Smooth muscle cell (in vitro differentiated cells): ENCODE data around the gene CA12. TPM values are rescaled to one million over a fixed set of nuclear protein-coding genes. Genes with fewer than 3 reads are reported as not detected.

Source experiments
- DNase-seq: peaks from one replicate; lab custom pipeline; 2025; ENCODE audit not compliant: unreplicated experiment; lab: John Stamatoyannopoulos, UW
- H2AFZ ChIP-seq: fragments of 200-600 bp; sonication (generic); 2 replicates; pipeline ENCODE4 v1.6.0; 2016; ENCODE audit warnings: antibody characterized with exemption, low read depth, mild to moderate bottlenecking
- H3F3A ChIP-seq: fragments of 200-600 bp; sonication (generic); 2 replicates; pipeline ENCODE4 v1.6.0; 2017; ENCODE audit warnings: antibody characterized with exemption, low read depth
- H3K27ac ChIP-seq: fragments of 200-600 bp; sonication (generic); 2 replicates; pipeline ENCODE4 v1.5.1; 2016; ENCODE audit warnings: low read depth, mild to moderate bottlenecking
- H3K27me3 ChIP-seq: fragments of 200-600 bp; sonication (generic); 2 replicates; pipeline ENCODE4 v1.6.1; 2016; ENCODE audit warnings: low read depth, mild to moderate bottlenecking
- H3K36me3 ChIP-seq: fragments of 200-600 bp; sonication (generic); 2 replicates; pipeline ENCODE4 v1.5.1; 2016; ENCODE audit warnings: low read depth
- H3K4me1 ChIP-seq: fragments of 200-600 bp; sonication (generic); 2 replicates; pipeline ENCODE4 v1.5.1; 2016; ENCODE audit warnings: low read depth
- H3K4me2 ChIP-seq: fragments of 200-600 bp; sonication (generic); 2 replicates; pipeline ENCODE4 v1.6.0; 2016; ENCODE audit warnings: mild to moderate bottlenecking
- H3K4me3 ChIP-seq: fragments of 200-600 bp; sonication (generic); 2 replicates; pipeline ENCODE4 v1.5.1; 2016; ENCODE audit warnings: mild to moderate bottlenecking
- H3K79me2 ChIP-seq: fragments of 200-600 bp; sonication (generic); 2 replicates; pipeline ENCODE4 v1.6.0; 2016; ENCODE audit warnings: low read depth, mild to moderate bottlenecking
- H3K9ac ChIP-seq: fragments of 200-600 bp; sonication (generic); 2 replicates; pipeline ENCODE4 v1.6.0; 2016; ENCODE audit warnings: low read depth
- H3K9me3 ChIP-seq: fragments of 200-600 bp; sonication (generic); replicated peaks from 2 replicates; pipeline ENCODE4 v1.5.1; 2016; ENCODE audit warnings: low read depth
- H4K20me1 ChIP-seq: fragments of 200-600 bp; sonication (generic); 2 replicates; pipeline ENCODE4 v1.6.0; 2016; ENCODE audit warnings: low read depth
- CTCF ChIP-seq: fragments of 200-600 bp; sonication (generic); IDR thresholded peaks from 2 replicates; pipeline ENCODE4 v1.5.1; 2017; ENCODE audit warnings: borderline replicate concordance, mild to moderate bottlenecking, antibody characterized with exemption; ENCODE audit not compliant: insufficient read depth, poor library complexity, severe bottlenecking
- WGBS: methylation state at CpG from one replicate; pipeline ENCODE4 v1.1.7; 2016; ENCODE audit warnings: low lambda C conversion rate; 5-methylcytosine and 5-hydroxymethylcytosine counted together
- polyA plus RNA-seq: library from polyadenylated mRNA; unstranded; fragments of >200 nt; fragmentation: Nextera tagmentation; extraction: Ambion mirVana; gene quantifications from 2 replicates; pipeline ENCODE4 v1.2.1, GENCODE V29; 2016
- total RNA-seq: library from RNA; depleted of rRNA; stranded (reverse); fragments of >200 nt; gene quantifications from 2 replicates; pipeline ENCODE4 v1.2.3, GENCODE V29; 2014

CA12 gene
- total and polyA plus RNA-seq, 2 experiments from 2014 or later = 13.5 to 14.0 TPM

GRCh38 chr15:63334821-63335220 is 46.8 kb downstream of the CA12 start:
- TF ChIP-seq CTCF = no peak
- no peak overlapping the region for H3K27ac ChIP-seq
- no peak overlapping the region for H3K4me2 ChIP-seq
- H4K20me1 ChIP-seq = no peaks in the 10 kb centered on the region
- no peak overlapping the region for H2AFZ ChIP-seq
- no peaks in the 10 kb centered on the region for H3K27me3 ChIP-seq
- no peaks in the 10 kb centered on the region for H3K79me2 ChIP-seq
- H3F3A ChIP-seq = peaks cover 8% of the 10 kb centered on the region
- no peaks in the 10 kb centered on the region for H3K36me3 ChIP-seq
- H3K4me3 ChIP-seq = no peak overlapping the region
- no peaks in the 10 kb centered on the region for H3K4me1 ChIP-seq
- H3K9ac ChIP-seq = no peak overlapping the region
- DNase-seq = no peak
- 91% methylated on average over 2 of the region's 2 CpGs for WGBS
- H3K9me3 ChIP-seq = no peaks in the 10 kb centered on the region

GRCh38 chr15:63332367-63333124 is 49.1 kb downstream of the CA12 start:
- no peaks in the 10 kb centered on the region for H4K20me1 ChIP-seq
- no peak for TF ChIP-seq CTCF
- no peaks in the 10 kb centered on the region for H3K79me2 ChIP-seq
- no peak overlapping the region for H3K4me2 ChIP-seq
- H3K4me3 ChIP-seq = no peak overlapping the region
- no peak for DNase-seq
- H3F3A ChIP-seq = peaks cover 8% of the 10 kb centered on the region
- no peak overlapping the region for H3K27ac ChIP-seq
- H3K36me3 ChIP-seq = no peaks in the 10 kb centered on the region
- WGBS = 57% methylated on average over 9 of the region's 9 CpGs
- no peak overlapping the region for H3K9ac ChIP-seq
- no peaks in the 10 kb centered on the region for H3K9me3 ChIP-seq
- H3K4me1 ChIP-seq = no peaks in the 10 kb centered on the region
- H3K27me3 ChIP-seq = no peaks in the 10 kb centered on the region
- no peak overlapping the region for H2AFZ ChIP-seq

GRCh38 chr15:63331456-63331855 is 50.2 kb downstream of the CA12 start:
- H3K27ac ChIP-seq = peak overlapping the region; percentile 43
- WGBS = 62% methylated on average over 12 of the region's 12 CpGs
- H3K36me3 ChIP-seq = no peaks in the 10 kb centered on the region
- TF ChIP-seq CTCF = no peak
- H3K9me3 ChIP-seq = no peaks in the 10 kb centered on the region
- no peaks in the 10 kb centered on the region for H3K27me3 ChIP-seq
- H4K20me1 ChIP-seq = no peaks in the 10 kb centered on the region
- DNase-seq = no peak
- no peak overlapping the region for H3K4me3 ChIP-seq
- H3K9ac ChIP-seq = no peak overlapping the region
- H2AFZ ChIP-seq = no peak overlapping the region
- H3K4me2 ChIP-seq = peak overlapping the region; percentile 15
- H3K79me2 ChIP-seq = no peaks in the 10 kb centered on the region
- peaks cover 8% of the 10 kb centered on the region for H3F3A ChIP-seq
- H3K4me1 ChIP-seq = no peaks in the 10 kb centered on the region

- Histone ChIP-seq H4K20me1 (no peaks in the 10 kb centered on the region), H3K27ac (no peak overlapping the region)
- 96% methylated on average over 10 of the region's 10 CpGs for WGBS
Measured at GRCh38 chr15:63330926-63331325, 50.7 kb downstream of the CA12 start.

More at GRCh38 chr15:63330926-63331325, 50.7 kb downstream of the CA12 start:
- Histone ChIP-seq H3K36me3 (no peaks in the 10 kb centered on the region), H3K4me3 (no peak overlapping the region), H3K27me3 (no peaks in the 10 kb centered on the region), H2AFZ (no peak overlapping the region), H3K79me2 (no peaks in the 10 kb centered on the region), H3K4me1 (no peaks in the 10 kb centered on the region), H3K9ac (no peak overlapping the region), H3F3A (peaks cover 8% of the 10 kb centered on the region), H3K9me3 (no peaks in the 10 kb centered on the region), H3K4me2 (no peak overlapping the region)
- no peak for DNase-seq
- TF ChIP-seq CTCF = no peak
